Activated T-helper 9 cell treated with anti-CD3 and anti-CD28 coated beads, Interleukin-2, amount 50 U/mL, for 16 hours (primary cell): ENCODE results near the gene C2CD3.
"Not testable (repeated sequence)": the region's sequence is repeated elsewhere in the genome, so short reads cannot be mapped to it uniquely, and the experiment has no call there.

ENCODE experiments used
- DNase-seq: peaks from one replicate; pipeline ENCODE4 v3.0.0-alpha.2; 2020; ENCODE audit warnings: low read depth

The C2CD3 gene

DNA sequence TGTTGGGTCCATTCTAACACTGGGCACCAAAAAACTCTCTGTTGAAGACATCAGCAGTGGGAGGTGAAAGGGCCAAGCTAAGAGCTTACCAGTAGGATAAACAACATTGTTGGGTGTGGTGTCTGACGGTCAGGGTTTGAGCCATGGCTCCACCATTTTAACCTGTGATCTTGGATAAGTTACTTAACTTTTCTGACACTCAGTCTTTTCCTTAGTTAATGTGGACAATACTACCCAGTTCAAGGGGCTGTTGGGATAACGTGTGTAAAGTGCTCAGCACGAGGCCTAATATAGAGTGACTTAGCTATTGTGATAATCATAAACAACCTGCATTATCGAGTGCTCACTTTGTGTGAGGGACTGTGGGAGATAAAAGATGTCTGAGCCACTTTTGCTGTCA, 168.0 kb downstream of the C2CD3 start:
- DNase-seq, result no peak

- no peak for DNase-seq
These were observed 168.9 kb downstream of the C2CD3 start for GRCh38 chr11:74001822-74002286.

- DNase-seq, result no peak
These were observed 170.3 kb downstream of the C2CD3 start for GRCh38 chr11:74000307-74001133.

DNA sequence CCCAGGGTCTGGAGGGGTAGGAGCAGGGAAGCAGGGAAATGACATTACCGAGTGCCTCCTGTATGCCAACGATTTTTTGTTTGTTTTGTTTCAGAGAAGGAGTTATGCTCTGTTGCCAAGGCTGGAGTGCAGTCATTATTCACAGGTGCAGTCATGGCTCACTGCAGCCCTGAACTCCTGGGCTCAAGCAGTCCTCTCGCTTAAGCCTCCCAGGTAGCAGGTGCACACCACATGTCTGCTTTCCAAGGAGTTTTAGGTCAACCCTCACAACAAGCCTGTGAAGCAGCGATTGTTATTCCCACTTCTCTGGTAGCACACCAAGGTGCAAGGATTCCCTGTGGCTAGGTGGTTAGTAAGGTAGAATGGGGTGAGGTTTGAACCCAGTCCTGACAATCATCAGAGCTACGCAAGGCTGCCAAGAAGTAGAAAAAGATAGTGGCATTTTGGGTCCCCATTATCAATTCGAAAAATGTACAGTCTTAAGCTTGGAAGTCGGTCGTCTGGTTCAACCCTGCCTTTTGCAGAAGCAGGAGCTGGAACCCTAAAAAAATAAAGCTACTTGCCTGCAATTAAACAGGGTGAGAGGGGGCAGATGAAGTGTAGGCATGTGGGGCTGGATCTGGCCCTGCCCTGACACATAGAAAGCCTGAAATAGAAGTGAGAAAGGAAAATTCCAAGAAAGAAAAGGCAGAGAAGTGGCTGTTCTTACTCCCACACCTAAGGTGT, 171.1 kb downstream of the C2CD3 start:
- DNase-seq, result no peak

DNA sequence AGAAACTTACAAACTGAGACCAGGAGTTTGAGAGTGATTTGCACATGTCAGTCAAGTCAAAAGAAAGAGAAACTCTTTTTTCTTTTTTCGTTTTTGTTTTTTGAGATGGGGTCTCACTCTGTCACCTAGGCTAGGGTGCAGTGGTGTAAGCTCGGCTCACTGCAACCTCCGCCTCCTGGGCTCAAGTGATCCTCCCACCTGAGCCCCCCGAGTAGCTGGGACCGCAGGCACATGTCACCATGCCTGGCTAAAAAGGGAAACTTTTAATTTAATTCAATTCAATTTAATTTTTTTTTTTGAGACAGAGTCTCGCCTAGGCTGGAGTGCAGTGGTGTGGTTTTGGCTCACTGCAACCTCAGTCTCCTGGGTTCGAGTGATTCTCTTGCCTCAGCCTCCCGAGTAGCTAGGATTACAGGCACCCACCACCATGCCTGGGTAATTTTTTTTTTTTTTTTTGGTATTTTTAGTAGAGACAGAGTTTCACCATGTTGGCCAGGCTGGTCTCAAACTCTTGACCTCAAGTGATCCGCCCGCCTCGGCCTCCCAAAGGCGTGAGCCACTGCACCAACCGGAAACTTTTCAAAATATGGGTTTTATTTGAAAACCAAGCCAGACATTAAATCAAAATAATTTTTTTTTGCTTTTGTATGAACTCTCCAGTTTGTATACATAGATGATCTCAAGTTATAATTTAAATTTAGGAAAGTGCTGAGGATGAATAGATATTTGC, 171.8 kb downstream of the C2CD3 start:
- DNase-seq, result no peak

GRCh38 chr11:73997120-73997770, 173.6 kb downstream of the C2CD3 start:
- no peak for DNase-seq

DNA sequence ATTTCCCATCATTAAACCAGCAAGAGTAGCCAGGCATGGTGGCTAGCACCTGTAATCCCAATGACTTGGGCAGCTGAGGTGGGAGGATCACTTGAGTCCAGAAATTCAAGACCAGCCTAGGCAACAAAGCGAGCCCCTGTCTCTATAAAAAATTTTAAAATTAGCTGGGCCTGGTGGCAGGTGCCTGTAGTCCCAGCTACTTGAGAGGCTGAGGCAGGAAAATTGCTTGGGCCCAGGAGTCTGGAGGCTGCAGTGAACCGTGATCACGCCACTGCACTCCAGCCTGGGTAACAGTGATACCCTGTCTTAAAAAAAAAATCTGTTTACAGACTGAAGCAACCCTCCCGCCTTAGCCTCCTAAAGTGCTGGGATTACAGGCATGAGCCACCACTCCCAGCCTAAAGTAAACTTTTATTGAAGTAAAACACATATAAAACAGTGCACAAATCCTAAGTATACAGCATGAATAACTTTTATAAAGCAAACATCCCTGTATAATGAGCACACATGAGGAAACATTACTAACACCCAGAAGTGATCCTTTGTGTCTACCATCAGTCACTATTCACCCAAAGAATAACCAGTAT, 174.5 kb downstream of the C2CD3 start:
- DNase-seq, result no peak

- DNase-seq, result no peak
These were observed 175.1 kb downstream of the C2CD3 start for GRCh38 chr11:73995731-73996130.

GRCh38 chr11:73995247-73995646, 175.6 kb downstream of the C2CD3 start:
- DNase-seq, result no peak

- no peak for DNase-seq
These were observed 179.3 kb downstream of the C2CD3 start for GRCh38 chr11:73991471-73992006.

GRCh38 chr11:73990730-73991129, 180.1 kb downstream of the C2CD3 start:
- no peak for DNase-seq

DNA sequence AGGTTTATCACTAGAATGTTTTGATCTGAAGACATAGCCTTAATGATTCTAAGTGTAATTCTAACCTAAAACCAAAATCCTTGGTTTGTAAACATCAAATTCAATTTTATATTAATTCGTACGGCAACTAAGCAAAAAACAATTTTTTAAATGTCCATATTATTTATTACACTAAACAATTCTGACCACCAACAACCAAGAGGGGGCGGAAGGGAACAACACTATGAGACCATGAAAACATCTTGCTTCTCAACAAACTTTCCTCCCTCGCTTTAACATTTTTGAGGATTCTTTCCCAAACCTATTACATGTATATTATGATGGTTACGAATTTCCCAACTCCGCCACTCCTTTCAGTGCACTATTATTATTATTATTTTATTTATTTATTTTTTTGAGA, 181.6 kb downstream of the C2CD3 start:
- no peak for DNase-seq

DNA sequence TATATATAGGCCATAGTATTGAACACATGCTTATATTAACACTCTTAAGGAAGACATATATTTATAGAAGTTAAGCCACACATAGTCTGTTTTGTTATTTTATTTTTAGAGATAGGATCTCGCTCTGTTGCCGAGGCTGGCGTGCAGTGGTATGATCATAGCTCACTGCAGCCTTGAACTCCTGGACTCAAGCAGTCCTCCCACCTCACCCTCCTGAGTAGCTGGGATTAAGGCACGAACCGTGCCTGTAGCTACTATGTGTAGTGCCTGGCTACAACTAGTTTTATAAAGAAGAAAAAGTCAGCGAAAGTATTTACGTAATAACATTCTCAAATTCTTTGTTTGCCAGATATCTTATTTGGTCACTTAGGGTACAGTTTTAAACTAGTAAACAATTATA, 182.6 kb downstream of the C2CD3 start:
- DNase-seq, result no peak

- not testable (repeated sequence) for DNase-seq
These were observed 185.1 kb downstream of the C2CD3 start for GRCh38 chr11:73985661-73986060.

GRCh38 chr11:73983741-73984538, 186.9 kb downstream of the C2CD3 start:
- DNase-seq, result no peak

- DNase-seq, result peak; percentile 88
These were observed 187.6 kb downstream of the C2CD3 start for GRCh38 chr11:73982990-73983740.

- DNase-seq, result peak; percentile 78
These were observed 188.2 kb downstream of the C2CD3 start, which contains the start of gene UCP2 for GRCh38 chr11:73982595-73982989. Gene UCP2, minus strand, starts transcription at chr11:73982843. Its CDS starts 4,465 bp downstream, at chr11:73978378.

GRCh38 chr11:73981051-73981805, 189.6 kb downstream of the C2CD3 start:
- no peak for DNase-seq
